H9 (cell line): ENCODE data around the gene UTP3. TPM values are rescaled to one million over a fixed set of nuclear protein-coding genes. Genes with fewer than 3 reads are reported as not detected.

Experiments used
- DNase-seq: peaks from one replicate; pipeline ENCODE4 v3.0.0-alpha.2; 2017
- H2AFZ ChIP-seq: one replicate; pipeline ENCODE4 v1.6.1; 2013; ENCODE audit warnings: mild to moderate bottlenecking, low read length, control low read depth, moderate library complexity
- H2AK5ac ChIP-seq: 2 replicates; pipeline ENCODE4 v1.6.1; 2013; ENCODE audit warnings: low read length, control low read depth, mixed read lengths; ENCODE audit not compliant: insufficient read length
- H2BK120ac ChIP-seq: one replicate; pipeline ENCODE4 v1.6.1; 2013; ENCODE audit warnings: low read depth, mild to moderate bottlenecking, low read length, control low read depth, inconsistent platforms; ENCODE audit not compliant: poor library complexity, severe bottlenecking
- H2BK12ac ChIP-seq: 2 replicates; pipeline ENCODE4 v1.6.1; 2013; ENCODE audit warnings: low read length, control low read depth, mixed read lengths, low read depth; ENCODE audit not compliant: insufficient read length
- H2BK15ac ChIP-seq: 2 replicates; pipeline ENCODE4 v1.6.1; 2013; ENCODE audit warnings: low read depth, low read length, control low read depth
- H2BK20ac ChIP-seq: one replicate; pipeline ENCODE4 v1.6.1; 2013; ENCODE audit warnings: low read depth, mild to moderate bottlenecking, low read length, control low read depth, inconsistent platforms; ENCODE audit not compliant: poor library complexity, severe bottlenecking
- H2BK5ac ChIP-seq: 2 replicates; pipeline ENCODE4 v1.6.1; 2013; ENCODE audit warnings: low read length, control low read depth, mixed read lengths; ENCODE audit not compliant: insufficient read length
- H3K14ac ChIP-seq: 2 replicates; pipeline ENCODE4 v1.6.1; 2013; ENCODE audit warnings: low read length, control low read depth; ENCODE audit not compliant: insufficient read depth
- H3K18ac ChIP-seq: 2 replicates; pipeline ENCODE4 v1.6.1; 2013; ENCODE audit warnings: low read depth, mild to moderate bottlenecking, mixed read lengths, low read length, control low read depth; ENCODE audit not compliant: insufficient read length
- H3K23ac ChIP-seq: 2 replicates; pipeline ENCODE4 v1.6.1; 2013; ENCODE audit warnings: low read length, control low read depth, mixed read lengths, low read depth; ENCODE audit not compliant: insufficient read length
- H3K23me2 ChIP-seq: 2 replicates; pipeline ENCODE4 v1.6.1; 2013; ENCODE audit warnings: low read depth, mild to moderate bottlenecking, mixed read lengths, low read length, control low read depth; ENCODE audit not compliant: insufficient read length, poor library complexity, severe bottlenecking
- H3K27ac ChIP-seq: 2 replicates; pipeline ENCODE4 v1.5.1; 2013; ENCODE audit warnings: low read length, control low read depth, mixed read lengths, low read depth; ENCODE audit not compliant: insufficient read length
- H3K27me3 ChIP-seq: 2 replicates; pipeline ENCODE4 v1.6.1; 2013; ENCODE audit warnings: low read length, control low read depth, inconsistent platforms; ENCODE audit not compliant: insufficient read depth
- H3K4ac ChIP-seq: 2 replicates; pipeline ENCODE4 v1.6.1; 2013; ENCODE audit warnings: low read depth, mild to moderate bottlenecking, control low read depth, inconsistent platforms, low read length, moderate library complexity
- H3K4me1 ChIP-seq: 2 replicates; pipeline ENCODE4 v1.6.1; 2013; ENCODE audit warnings: low read length, control low read depth, inconsistent platforms; ENCODE audit not compliant: insufficient read depth
- H3K4me2 ChIP-seq: 2 replicates; pipeline ENCODE4 v1.6.1; 2013; ENCODE audit warnings: low read length, control low read depth, mixed read lengths; ENCODE audit not compliant: insufficient read length, insufficient read depth
- H3K56ac ChIP-seq: 2 replicates; pipeline ENCODE4 v1.6.1; 2013; ENCODE audit warnings: low read depth, mild to moderate bottlenecking, mixed read lengths, low read length, control low read depth; ENCODE audit not compliant: insufficient read length
- H3K79me1 ChIP-seq: 2 replicates; pipeline ENCODE4 v1.6.1; 2013; ENCODE audit warnings: low read depth, mild to moderate bottlenecking, moderate library complexity, low read length, control low read depth, inconsistent platforms; ENCODE audit not compliant: insufficient read depth, poor library complexity, severe bottlenecking
- H3K79me2 ChIP-seq: 2 replicates; pipeline ENCODE4 v1.6.1; 2013; ENCODE audit warnings: low read length, control low read depth, inconsistent platforms; ENCODE audit not compliant: insufficient read depth
- H3K9ac ChIP-seq: 2 replicates; pipeline ENCODE4 v1.6.1; 2013; ENCODE audit warnings: low read length, control low read depth, mixed read lengths; ENCODE audit not compliant: insufficient read length; ENCODE audit errors: extremely low read depth
- H3K9me3 ChIP-seq: one replicate; pipeline ENCODE4 v1.6.1; 2013; ENCODE audit warnings: low read depth, low read length, inconsistent platforms; ENCODE audit not compliant: control insufficient read depth
- H3T11ph ChIP-seq: one replicate; pipeline ENCODE4 v1.6.1; 2013; ENCODE audit warnings: mild to moderate bottlenecking, low read length, control low read depth, inconsistent platforms
- H4K20me1 ChIP-seq: one replicate; pipeline ENCODE4 v1.6.1; 2013; ENCODE audit not compliant: control insufficient read depth, insufficient read length, insufficient read depth
- H4K5ac ChIP-seq: 2 replicates; pipeline ENCODE4 v1.6.1; 2013; ENCODE audit warnings: low read depth, mild to moderate bottlenecking, mixed read lengths, low read length, control low read depth; ENCODE audit not compliant: insufficient read length
- H4K8ac ChIP-seq: replicated peaks from 2 replicates; pipeline ENCODE4 v1.6.1; 2013; ENCODE audit warnings: low read length, control low read depth, mixed read lengths, low read depth; ENCODE audit not compliant: insufficient read length
- H4K91ac ChIP-seq: 2 replicates; pipeline ENCODE4 v1.6.1; 2013; ENCODE audit warnings: low read depth, mild to moderate bottlenecking, moderate library complexity, mixed read lengths, low read length, control low read depth; ENCODE audit not compliant: insufficient read length
- H3K27ac Mint-ChIP-seq, 3 experiments: 2 replicates in 2 of 3; 3 replicates in 1 of 3; pipeline ENCODE4 v1.8.0; 2020 to 2021; ENCODE audit warnings: mixed read lengths in 3 of 3, mild to moderate bottlenecking in 1 of 3, moderate library complexity in 1 of 3
- H3K27me3 Mint-ChIP-seq: 2 replicates; pipeline ENCODE4 v1.8.0; 2021; ENCODE audit warnings: low read depth, mild to moderate bottlenecking, moderate library complexity, mixed read lengths
- H3K36me3 Mint-ChIP-seq, 3 experiments: 2 replicates in 2 of 3; 3 replicates in 1 of 3; pipeline ENCODE4 v1.8.0; 2020 to 2021; ENCODE audit warnings: low read depth in 3 of 3, mixed read lengths in 3 of 3; ENCODE audit not compliant: insufficient read depth in 1 of 3
- H3K4me1 Mint-ChIP-seq, 2 experiments: 2 replicates each; pipeline ENCODE4 v1.8.0; 2020; ENCODE audit warnings: mixed read lengths in 2 of 2
- H3K4me3 Mint-ChIP-seq, 2 experiments: 2 replicates in 1 of 2; 3 replicates in 1 of 2; pipeline ENCODE4 v1.8.0; 2020 to 2021; ENCODE audit warnings: mild to moderate bottlenecking in 2 of 2, mixed read lengths in 2 of 2, moderate library complexity in 1 of 2
- H3K9me3 Mint-ChIP-seq, 2 experiments: 2 replicates in 1 of 2; 3 replicates in 1 of 2; pipeline ENCODE4 v1.8.0; 2020; ENCODE audit warnings: mild to moderate bottlenecking in 2 of 2, mixed read lengths in 2 of 2, moderate library complexity in 1 of 2
- CTCF ChIP-seq: fragments of 200-600 bp; sonication (generic); conservative IDR thresholded peaks from 3 replicates; pipeline ENCODE4 v1.8.0; 2021; ENCODE audit warnings: antibody characterized with exemption, mild to moderate bottlenecking
- WGBS: extraction: QIAGEN DNeasy Blood & Tissue Kit; methylation state at CpG from one replicate; pipeline ENCODE4 v1.1.7; 2013; ENCODE audit warnings: missing lambda C conversion rate, low lambda C conversion rate, mixed read lengths; ENCODE audit not compliant: insufficient read length; ENCODE audit errors: extremely low coverage; 5-methylcytosine and 5-hydroxymethylcytosine counted together
- total RNA-seq: library from RNA; stranded (reverse); gene quantifications from 2 replicates; pipeline ENCODE4 v1.2.1, GENCODE V29; 2021

Gene UTP3
- total RNA-seq, 1 experiment from 2014 or later = 49.3 TPM

- Histone ChIP-seq H2BK15ac (no peak overlapping the region), H2BK20ac (no peak overlapping the region), H2BK120ac (no peak overlapping the region), H3K79me1 (no peaks in the 10 kb centered on the region), H3K9ac (no peak overlapping the region), H4K20me1 (no peaks in the 10 kb centered on the region), H3K56ac (no peak overlapping the region), H3T11ph (no peak overlapping the region), H4K8ac (no peak overlapping the region), H2AFZ (no peak overlapping the region), H3K4me2 (peak overlapping the region; percentile 80), H3K4ac (no peak overlapping the region), H3K18ac (no peak overlapping the region), H3K9me3 (no peaks in the 10 kb centered on the region), H3K27me3 (no peaks in the 10 kb centered on the region), H3K27ac (no peak overlapping the region), H4K5ac (no peak overlapping the region), H2AK5ac (no peak overlapping the region), H2BK5ac (no peak overlapping the region), H3K23me2 (no peaks in the 10 kb centered on the region), H3K4me1 (no peaks in the 10 kb centered on the region; the same call in 1 of the 2 replicates), H2BK12ac (no peak overlapping the region), H3K23ac (no peak overlapping the region), H3K79me2 (no peaks in the 10 kb centered on the region), H3K14ac (no peak overlapping the region), H4K91ac (no peak overlapping the region)
- no peaks in the 10 kb centered on the region for H3K9me3 Mint-ChIP-seq
- DNase-seq = no peak
- peak overlapping the region; percentile 86 to 90 for H3K4me3 Mint-ChIP-seq
- no peaks in the 10 kb centered on the region for H3K27me3 Mint-ChIP-seq
- no peaks in the 10 kb centered on the region; a peak in 1 of 7 replicates for H3K36me3 Mint-ChIP-seq
- no CpG with 5 or more reads among the region's 1 CpG for WGBS
- H3K27ac Mint-ChIP-seq = no peak overlapping the region
- H3K4me1 Mint-ChIP-seq = peaks cover 24 to 25% of the 10 kb centered on the region in 2 experiments
- no peak for TF ChIP-seq CTCF
Observed at GRCh38 chr4:70706516-70706915, 18.2 kb downstream of the UTP3 start.
